Effector CD4-positive, alpha-beta T cell (primary cell): ENCODE data around the gene CBX5.
A peak's percentile ranks its signal among the peaks of the same experiment; 100 is the strongest.
"Not testable (repeated sequence)": the region's sequence is repeated elsewhere in the genome, so short reads cannot be mapped to it uniquely, and the experiment has no call there.

ENCODE experiments used
- DNase-seq: peaks from one replicate; pipeline ENCODE4 v3.0.0-alpha.2; 2020
- total RNA-seq: gene quantifications from one replicate; lab custom pipeline; 2026; lab: John Stamatoyannopoulos, UW

CBX5 gene
- 100 reads per million, percentile 83 among the genes with 10 or more reads in this experiment for total RNA-seq

DNA sequence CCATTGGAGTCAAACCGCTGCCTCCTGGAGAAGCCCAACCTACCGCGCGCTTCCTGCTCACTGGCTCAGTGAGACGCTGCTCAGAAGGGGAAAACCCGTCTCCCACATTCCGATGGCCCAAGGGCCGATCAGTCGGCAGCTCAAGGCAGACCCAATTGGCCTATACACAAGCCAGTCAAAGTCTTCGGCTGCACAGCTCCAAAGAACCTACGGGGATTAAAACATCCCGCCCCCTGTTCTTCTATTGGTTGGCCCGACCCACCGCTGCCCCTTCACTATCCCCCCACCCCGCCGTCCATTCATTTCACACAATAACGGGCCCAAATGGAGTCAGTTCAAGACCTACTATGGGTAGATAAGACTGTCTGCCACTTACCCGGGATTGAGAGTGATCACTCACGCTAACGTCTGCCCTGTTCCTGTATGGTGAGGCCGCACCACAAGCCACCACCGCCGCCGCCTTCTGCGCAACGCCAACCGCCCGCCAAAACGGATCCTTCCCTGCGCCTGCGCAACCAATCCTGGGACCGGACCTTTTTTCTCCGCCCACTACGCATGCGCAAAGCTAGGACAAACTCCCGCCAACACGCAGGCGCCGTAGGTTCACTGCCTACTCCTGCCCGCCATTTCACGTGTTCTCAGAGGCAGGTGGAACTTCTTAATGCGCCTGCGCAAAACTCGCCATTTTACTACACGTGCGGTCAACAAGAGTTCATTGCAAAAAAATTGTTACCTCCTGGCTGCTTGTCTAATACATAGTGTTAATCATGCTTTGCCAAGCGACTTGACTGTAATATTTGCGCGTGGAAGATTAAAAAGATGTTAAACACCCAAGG lies at the start of gene CBX5:
TSS of gene CBX5 (minus strand) at position 491 of the 836 bp plus-strand sequence. CDS start 22,472 bp downstream, outside the sequence.
- peak; percentile 100 for DNase-seq

GRCh38 chr12:54328595-54329337 lies 48.8 kb upstream of the CBX5 start:
- no peak for DNase-seq

DNA sequence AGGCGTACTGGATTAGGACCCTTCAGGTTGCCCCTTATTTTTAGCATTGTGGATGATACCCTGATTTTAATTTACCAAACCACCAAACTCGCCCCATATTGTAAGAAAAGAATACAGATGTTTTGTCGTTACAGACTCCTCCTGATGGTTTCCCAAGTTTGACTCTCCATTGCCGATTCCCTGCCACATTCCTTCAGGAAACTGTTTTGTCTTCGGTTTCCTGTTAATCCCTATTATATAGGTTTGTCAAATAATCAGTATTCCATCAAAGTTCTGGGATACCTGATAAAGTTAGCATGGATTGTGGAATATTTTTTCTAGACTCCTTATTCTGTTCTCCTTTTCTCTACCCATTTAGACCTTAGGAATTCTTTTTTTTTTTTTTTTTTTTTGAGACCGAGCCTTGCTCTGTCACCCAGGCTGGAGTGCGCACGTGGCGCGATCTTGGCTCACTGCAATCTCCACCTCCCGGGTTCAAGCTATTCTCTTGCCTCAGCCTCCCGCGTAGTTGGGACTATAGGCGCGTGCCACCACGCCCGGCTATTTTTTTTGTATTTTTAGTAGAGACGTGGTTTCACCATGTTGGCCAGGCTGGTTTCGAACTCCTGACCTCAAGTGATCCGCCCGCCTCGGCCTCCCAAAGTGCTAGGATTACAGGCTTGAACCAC lies 45.7 kb upstream of the CBX5 start:
- not testable (repeated sequence) for DNase-seq

DNA sequence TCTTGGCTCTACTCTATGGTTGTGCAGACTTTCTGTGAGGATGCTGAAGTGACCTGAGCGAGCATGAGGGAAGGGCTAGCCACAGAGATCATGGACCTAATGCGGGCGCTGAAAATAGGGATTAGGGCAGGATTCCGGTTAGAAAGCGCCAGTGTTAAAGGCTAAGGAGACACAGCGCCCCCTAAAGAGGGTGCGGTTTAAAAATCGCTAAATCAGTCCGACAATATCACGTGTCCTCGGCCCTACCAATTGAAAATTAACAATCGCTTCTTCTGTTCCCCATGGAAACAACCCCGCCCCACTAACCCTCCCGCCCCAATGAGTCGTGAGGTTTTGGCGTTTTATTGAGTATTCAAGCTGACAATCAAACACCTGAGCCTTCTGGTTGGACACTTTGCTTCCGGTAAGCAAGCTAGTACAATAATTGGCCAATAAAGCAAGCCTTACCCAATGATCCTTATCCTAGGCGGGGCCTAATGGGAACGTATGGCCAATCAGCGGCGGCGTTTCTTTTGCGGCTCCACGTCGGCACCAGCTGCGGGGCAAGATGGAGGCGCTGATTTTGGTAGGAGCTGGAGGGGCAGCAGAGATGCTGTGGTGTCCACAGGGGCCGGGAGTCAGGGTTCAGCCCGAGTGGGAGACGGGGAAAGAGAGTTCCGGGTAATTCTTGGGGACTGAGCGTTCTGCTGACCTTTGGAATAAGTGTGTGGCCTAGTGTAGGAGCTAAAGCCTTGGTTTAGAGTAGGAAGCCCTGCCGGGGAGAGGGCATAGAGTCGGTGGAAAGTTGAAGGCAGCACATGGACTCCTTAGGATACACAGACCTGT lies 44.9 kb upstream of the CBX5 start, which contains the start of gene COPZ1:
TSS of gene COPZ1 (plus strand) at position 515 of the 825 bp plus-strand sequence. CDS start at position 548, 33 bp downstream.
- DNase-seq: peak; percentile 91

GRCh38 chr12:54321363-54321762 lies 41.4 kb upstream of the CBX5 start:
- DNase-seq: no peak

GRCh38 chr12:54312309-54312708 lies 32.4 kb upstream of the CBX5 start:
- not testable (repeated sequence) for DNase-seq

- DNase-seq: no peak
Measured at GRCh38 chr12:54311051-54311450, 31.1 kb upstream of the CBX5 start.

DNA sequence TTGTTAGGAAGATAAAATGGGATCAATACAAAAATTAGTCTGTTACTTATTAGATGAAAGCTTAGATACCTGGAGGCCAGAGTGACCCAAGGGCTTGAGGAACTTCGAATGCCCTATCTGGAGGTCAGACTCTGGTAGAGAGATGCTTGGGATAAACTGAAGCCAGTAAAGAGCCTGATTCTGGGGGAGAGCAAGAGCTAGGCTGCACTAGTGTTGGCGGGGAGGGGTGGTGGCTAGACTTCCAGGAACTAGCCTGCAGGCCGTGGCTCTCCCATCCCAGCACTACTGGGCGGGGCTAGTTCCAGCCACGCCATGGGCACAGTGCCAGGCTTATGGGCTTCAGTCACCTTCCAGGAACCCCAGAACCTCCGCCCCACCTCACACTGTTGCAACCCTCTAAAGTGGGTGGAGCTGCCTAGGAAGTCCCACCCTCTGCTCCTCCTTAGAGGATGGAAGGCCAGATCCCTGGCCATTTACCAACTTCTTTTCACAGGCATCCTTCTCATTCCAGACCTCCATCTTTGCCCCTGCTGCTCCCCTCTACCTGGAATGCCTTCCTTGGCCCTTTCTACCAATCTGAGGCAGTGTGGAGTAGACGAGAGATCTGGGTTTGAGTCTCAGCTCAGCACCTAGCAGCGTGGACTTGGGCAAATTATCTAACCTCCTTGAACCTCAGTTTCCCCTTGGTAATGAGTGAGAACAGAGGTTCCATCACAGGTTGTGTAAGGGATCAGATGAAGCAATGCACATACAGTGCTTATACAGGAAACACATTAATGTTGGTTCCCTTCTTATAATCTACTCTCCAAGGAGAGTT lies 27.2 kb upstream of the CBX5 start:
- DNase-seq: no peak

DNA sequence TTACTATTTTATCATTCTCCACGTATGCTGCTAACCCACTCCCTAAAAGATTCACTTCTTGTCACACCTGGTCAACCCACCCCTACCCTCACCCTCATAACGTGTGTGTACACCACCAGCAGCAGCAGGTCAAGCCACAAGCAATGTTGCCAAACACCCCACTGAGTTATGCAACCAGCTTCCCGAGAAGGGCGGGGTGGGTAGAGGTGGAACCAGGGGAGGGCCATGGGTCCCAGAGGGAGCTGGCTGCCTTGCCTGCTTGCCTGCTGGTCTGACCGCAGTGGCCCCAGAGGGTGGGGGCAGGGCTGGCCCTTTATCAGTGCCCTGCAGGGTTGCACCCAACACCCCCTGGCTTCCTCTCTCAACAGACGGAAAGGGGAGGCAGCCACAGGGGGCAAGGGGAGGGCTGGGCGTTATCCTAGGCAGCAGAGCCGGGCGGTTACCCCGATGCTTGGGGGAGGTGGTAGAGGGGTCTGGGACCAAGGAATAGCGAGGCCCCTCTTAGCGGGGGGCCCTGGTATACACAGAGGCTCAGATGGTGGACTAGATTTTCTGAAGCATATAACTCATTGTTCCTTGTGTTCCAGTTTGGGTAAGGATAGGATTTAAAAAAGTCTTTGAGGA lies 24.4 kb upstream of the CBX5 start:
- DNase-seq: no peak

DNA sequence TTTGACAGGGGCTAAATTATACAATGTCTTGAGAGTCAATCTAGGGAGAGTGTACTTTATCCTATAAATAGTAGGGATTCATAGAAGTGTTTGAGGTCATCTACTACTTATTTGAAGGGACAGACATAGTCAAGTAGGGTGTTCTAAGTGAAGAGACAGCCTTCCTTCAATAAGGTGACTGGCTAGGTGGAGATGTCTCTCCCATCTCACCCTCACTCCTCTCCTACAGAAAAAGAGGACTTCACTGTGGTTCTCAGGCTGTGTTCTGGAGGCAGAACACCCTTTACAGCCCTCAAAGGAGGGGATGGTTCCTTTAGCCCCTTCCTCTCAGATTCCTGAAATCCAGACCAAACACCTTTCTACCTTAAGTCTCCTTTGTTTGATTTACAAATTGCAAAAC lies 23.7 kb upstream of the CBX5 start:
- DNase-seq: no peak

DNA sequence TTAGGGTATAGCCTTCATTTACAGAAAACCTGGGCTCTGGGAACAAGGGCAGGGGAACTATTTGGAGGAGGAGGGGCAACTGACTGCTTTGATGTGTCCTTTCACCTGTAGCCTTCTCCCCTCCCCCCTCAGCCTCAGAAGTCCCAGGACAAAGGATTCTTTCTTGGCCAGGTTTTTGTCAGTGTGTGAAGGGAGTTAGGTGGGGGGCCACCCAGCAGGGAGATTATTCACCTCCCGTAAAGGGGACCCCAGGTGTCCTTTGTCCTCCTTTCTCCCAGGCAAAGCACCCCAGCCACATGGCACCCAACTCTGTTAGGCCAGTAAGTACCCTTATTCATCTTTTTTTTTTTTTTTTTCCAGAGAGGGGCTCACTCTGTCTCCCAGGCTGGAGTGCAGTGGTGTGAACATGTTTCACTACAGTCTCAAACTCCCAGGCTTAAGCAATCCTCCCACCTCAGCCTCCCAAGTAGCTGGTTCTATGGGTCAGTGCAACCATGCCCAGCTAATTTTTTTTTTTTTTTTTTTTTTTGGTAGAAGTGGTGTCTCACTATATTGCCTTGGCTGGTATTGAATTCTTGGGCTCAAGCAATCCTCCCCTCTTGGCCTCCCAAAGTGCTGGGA lies 21.6 kb upstream of the CBX5 start:
- no peak for DNase-seq

DNA sequence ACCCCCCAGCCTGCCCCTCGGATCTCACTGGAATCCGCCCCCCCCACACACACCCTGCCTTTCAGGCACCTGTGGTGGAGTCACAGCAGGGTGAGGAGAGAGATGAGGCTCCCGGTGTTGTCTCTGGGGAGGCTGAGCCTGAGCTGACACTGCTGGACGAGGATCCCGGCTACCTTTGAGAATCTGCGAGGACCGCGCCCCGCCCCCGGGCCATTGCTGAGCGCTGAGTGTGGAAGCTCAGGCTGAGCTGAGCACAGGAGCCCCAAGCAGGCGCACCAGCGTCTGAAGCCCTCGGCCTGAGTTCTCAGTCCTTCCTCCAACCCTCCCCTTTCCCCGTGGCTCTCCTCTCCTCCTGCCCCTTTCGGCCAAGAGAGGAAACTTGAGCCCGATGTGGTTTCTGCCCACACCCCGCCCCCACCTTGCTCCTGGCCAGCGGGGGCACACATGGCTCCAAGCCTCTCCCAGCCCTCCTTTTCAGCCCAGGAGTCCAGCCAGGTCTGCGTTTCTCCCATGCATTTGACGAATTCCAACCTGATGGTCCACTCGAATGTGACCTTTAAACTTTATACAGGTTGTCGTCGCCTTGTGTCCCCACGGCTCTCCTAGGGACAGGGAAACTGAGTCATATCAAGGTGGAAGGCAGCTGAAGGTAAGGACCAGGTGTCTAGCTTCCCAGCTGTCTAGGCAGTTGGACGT lies 21.0 kb upstream of the CBX5 start, which contains the start of gene NFE2:
TSS of gene NFE2 (minus strand) at position 284 of the 696 bp plus-strand sequence. CDS start 5,767 bp downstream, outside the sequence.
- no peak for DNase-seq

- DNase-seq: no peak
Measured at GRCh38 chr12:54300225-54300731, 20.4 kb upstream of the CBX5 start.

- no peak for DNase-seq
Measured at GRCh38 chr12:54299515-54300224, 19.7 kb upstream of the CBX5 start.

DNA sequence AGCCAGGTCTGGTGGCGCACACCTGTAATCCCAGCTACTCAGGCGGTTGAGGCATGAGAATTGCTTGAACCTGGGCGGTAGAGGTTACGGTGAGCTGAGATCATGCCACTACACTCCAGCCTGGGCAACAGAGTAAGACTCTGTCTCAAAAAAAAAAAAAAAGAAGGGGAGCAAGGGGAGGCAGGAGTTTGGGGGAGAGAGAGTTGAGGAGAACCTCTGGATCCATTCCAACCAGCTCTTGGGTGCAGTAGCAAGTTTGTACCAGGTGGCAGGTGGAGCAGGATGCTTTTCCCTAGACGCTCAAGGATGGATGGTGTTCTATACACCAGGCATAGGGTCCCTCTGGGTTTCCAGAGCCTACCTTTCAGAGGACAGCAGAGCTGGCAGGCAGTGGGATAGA lies 19.0 kb upstream of the CBX5 start:
- no peak for DNase-seq

GRCh38 chr12:54296393-54297099 lies 16.6 kb upstream of the CBX5 start:
- no peak for DNase-seq

GRCh38 chr12:54294953-54295566 lies 15.1 kb upstream of the CBX5 start:
- DNase-seq: no peak
